Measurements from ENCODE around the gene CPM. TPM values are rescaled to one million over a fixed set of nuclear protein-coding genes. Genes with fewer than 3 reads are reported as not detected.
A peak's percentile ranks its signal among the peaks of the same experiment; 100 is the strongest.

CPM gene
- total RNA-seq, 3 donors from 2014 or later (not counting 1 experiment from before 2014, with no cell fraction given): 0.25 to 1.6 (median 0.68) TPM

DNA sequence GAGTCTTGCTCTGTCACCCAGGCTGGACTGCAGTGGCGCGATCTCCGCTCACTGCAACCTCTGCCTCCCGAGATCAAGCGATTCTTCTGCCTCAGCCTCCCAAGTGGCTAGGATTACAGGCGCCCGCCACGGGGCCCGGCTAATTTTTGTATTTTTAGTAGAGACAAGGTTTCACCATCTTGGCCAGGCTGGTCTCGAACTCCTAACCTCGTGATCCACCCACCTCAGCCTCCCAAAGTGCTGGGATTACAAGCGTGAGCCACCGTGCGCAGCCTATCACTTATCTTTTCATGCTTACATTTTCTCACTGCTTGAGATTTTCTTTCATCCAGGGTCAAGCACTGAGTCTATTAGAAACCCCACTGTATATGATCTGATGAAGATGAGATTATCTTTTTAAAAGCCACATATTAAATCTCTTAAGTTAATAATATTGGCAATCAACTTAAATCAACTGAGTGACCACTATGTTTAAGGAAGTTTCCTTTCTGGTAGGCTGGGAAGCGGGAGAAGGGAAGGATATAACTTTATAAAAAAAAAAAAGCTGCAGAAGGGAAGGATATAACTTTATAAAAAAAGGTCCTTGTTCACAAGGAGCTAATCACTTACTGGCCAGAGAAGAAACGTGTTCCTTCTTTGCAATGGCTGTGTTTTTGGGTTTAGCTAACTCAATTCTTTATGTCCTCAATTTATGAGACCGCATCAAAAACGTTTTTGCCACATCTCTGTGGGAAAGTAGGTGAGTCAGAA, 126.3 kb downstream of the CPM start:
- Histone ChIP-seq H3K27ac (ENCODE audit: low read length) (peak overlapping the region; percentile 90), H3K4me1 (ENCODE audit: control insufficient read depth, insufficient read depth, low read length) (peaks cover 12% of the 10 kb centered on the region), H3K36me3 (ENCODE audit: control insufficient read depth, insufficient read depth, low read length) (peaks cover 8% of the 10 kb centered on the region), H3K27me3 (ENCODE audit: control insufficient read depth, insufficient read depth, low read length) (no peaks in the 10 kb centered on the region), H3K4me3 (ENCODE audit: low read length) (peak overlapping the region; percentile 60), H3K9me3 (ENCODE audit: control insufficient read depth, insufficient read depth, low read length) (no peaks in the 10 kb centered on the region)
- H3K27ac Mint-ChIP-seq: peak overlapping the region; percentile 96 to 97
- no peaks in the 10 kb centered on the region for H3K9me3 Mint-ChIP-seq
- H3K27me3 Mint-ChIP-seq (ENCODE audit: low read depth in 2 of 2): no peaks in the 10 kb centered on the region
- intact Hi-C loops (cut with micrococcal nuclease): loop anchor here (1.0 to 5.0 kb wide), 4 partner anchors 60 to 644 kb away; partner anchors contain the start of genes NUP107 and SLC35E3
- ATAC-seq: no peak
- TF ChIP-seq, protein P1, sequence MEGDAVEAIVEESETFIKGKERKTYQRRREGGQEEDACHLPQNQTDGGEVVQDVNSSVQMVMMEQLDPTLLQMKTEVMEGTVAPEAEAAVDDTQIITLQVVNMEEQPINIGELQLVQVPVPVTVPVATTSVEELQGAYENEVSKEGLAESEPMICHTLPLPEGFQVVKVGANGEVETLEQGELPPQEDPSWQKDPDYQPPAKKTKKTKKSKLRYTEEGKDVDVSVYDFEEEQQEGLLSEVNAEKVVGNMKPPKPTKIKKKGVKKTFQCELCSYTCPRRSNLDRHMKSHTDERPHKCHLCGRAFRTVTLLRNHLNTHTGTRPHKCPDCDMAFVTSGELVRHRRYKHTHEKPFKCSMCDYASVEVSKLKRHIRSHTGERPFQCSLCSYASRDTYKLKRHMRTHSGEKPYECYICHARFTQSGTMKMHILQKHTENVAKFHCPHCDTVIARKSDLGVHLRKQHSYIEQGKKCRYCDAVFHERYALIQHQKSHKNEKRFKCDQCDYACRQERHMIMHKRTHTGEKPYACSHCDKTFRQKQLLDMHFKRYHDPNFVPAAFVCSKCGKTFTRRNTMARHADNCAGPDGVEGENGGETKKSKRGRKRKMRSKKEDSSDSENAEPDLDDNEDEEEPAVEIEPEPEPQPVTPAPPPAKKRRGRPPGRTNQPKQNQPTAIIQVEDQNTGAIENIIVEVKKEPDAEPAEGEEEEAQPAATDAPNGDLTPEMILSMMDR (IDR thresholded peaks at IDR 0.05): no peak
- H3K36me3 Mint-ChIP-seq: no peaks in the 10 kb centered on the region
- DNase-seq: peak in 1 of 2 donors; percentile 33
- peaks cover 7 to 12% of the 10 kb centered on the region in 2 donors for H3K4me1 Mint-ChIP-seq
- 81% methylated on average over 14 of the region's 18 CpGs for WGBS (ENCODE audit: insufficient coverage)
- peak overlapping the region; percentile 91 for H3K4me3 Mint-ChIP-seq

DNA sequence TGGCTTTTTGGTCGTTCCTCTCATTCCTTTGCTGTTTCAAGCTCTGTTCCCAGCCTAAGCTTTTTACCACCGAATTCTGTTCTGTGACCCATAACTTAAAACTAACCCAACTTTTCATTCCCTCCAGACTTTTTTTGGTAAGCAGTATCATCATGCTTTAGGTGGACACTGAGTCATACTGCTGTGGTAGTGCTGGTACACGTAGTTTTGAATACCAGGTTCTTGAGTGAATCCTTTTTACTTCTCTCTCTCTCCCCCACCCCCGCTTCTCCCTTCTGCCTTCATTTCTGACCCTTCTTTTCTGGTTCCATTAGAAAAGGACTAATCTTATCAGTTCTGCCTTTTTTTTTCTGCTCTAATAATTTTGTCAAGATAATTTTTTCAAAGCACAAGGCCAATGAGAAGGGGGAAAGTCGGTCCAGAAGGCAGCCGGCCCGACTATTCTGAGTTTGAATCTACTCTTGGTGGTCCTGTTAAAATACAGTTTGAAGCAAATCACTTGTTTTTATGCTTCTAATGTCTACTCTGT, 127.3 kb downstream of the CPM start:
- Histone ChIP-seq H3K4me3 (ENCODE audit: low read length) (no peak overlapping the region), H3K9me3 (ENCODE audit: control insufficient read depth, insufficient read depth, low read length) (no peaks in the 10 kb centered on the region), H3K36me3 (ENCODE audit: control insufficient read depth, insufficient read depth, low read length) (peaks cover 8% of the 10 kb centered on the region), H3K27me3 (ENCODE audit: control insufficient read depth, insufficient read depth, low read length) (no peaks in the 10 kb centered on the region), H3K27ac (ENCODE audit: low read length) (no peak overlapping the region), H3K4me1 (ENCODE audit: control insufficient read depth, insufficient read depth, low read length) (peaks cover 10% of the 10 kb centered on the region)
- ATAC-seq (no peak), DNase-seq (no peak)
- no peaks in the 10 kb centered on the region for H3K9me3 Mint-ChIP-seq
- H3K4me3 Mint-ChIP-seq: no peak overlapping the region
- H3K27me3 Mint-ChIP-seq (ENCODE audit: low read depth in 2 of 2): no peaks in the 10 kb centered on the region
- peaks cover 5 to 7% of the 10 kb centered on the region in 2 donors for H3K4me1 Mint-ChIP-seq
- TF ChIP-seq, protein P1 (IDR thresholded peaks at IDR 0.05): no peak
- peak overlapping the region in 1 of 2 donors; percentile 96 for H3K27ac Mint-ChIP-seq
- over 99% methylated on average over 7 of the region's 7 CpGs for WGBS (ENCODE audit: insufficient coverage)
- H3K36me3 Mint-ChIP-seq: no peaks in the 10 kb centered on the region
- intact Hi-C loops (cut with micrococcal nuclease): loop anchor here (5.0 kb wide), 3 partner anchors 118 to 643 kb away; partner anchors contain the start of gene NUP107

DNA sequence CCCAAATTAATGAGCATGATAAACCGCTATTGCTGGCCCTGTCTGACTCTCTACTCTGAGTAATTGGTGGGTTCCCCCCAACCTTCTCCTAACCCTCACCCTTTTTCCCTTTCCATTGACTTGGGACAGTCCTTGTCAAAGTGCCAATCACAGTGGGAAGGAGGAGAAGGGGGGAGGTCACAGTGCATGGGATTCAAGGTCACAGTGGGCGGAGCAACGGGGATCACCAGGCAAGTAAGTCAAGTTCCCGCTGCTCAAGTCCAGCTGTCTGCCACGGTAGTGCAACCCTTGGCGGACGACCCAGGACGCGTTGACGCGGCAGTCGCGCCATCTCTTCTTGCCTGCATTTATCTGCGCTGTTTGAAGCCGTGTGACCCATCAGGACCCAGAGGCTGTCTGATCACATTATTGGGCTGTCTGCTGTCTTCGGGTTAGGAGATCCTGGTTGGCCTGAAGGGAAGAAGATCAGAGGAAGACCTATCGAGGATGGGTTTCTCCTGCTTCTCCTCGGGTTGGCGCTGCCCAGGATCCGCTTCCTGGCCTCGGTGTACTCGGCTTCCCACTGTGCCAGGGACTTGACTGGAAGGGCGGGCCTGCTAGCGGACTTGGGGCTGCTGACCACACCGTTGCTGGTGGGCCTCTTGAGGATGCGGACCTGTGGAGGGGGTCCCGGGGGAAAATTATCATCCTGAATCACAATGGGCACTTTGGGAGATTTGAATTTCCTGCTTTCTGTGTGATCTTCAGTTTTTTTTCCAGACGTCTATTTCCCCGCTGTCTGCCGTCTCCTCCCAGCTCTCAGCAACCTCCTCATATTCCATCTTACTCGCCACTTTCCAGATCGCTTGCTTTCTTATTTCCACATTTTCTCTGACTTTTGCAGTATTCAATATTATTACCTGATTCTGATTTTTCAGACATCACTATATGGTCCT, 128.0 kb downstream of the CPM start:
- Histone ChIP-seq H3K36me3 (ENCODE audit: control insufficient read depth, insufficient read depth, low read length) (peaks cover 4% of the 10 kb centered on the region), H3K27ac (ENCODE audit: low read length) (no peak overlapping the region), H3K9me3 (ENCODE audit: control insufficient read depth, insufficient read depth, low read length) (no peaks in the 10 kb centered on the region), H3K27me3 (ENCODE audit: control insufficient read depth, insufficient read depth, low read length) (no peaks in the 10 kb centered on the region), H3K4me1 (ENCODE audit: control insufficient read depth, insufficient read depth, low read length) (peaks cover 10% of the 10 kb centered on the region), H3K4me3 (ENCODE audit: low read length) (no peak overlapping the region)
- intact Hi-C loops (cut with micrococcal nuclease): loop anchor here (5.0 kb wide), 3 partner anchors 118 to 643 kb away; partner anchors contain the start of gene NUP107
- 96% methylated on average over 31 of the region's 32 CpGs for WGBS (ENCODE audit: insufficient coverage)
- DNase-seq: no peak
- no peaks in the 10 kb centered on the region for H3K27me3 Mint-ChIP-seq (ENCODE audit: low read depth in 2 of 2)
- H3K9me3 Mint-ChIP-seq: no peaks in the 10 kb centered on the region
- H3K4me1 Mint-ChIP-seq: peaks cover 5 to 7% of the 10 kb centered on the region in 2 donors
- H3K4me3 Mint-ChIP-seq: no peak overlapping the region
- ATAC-seq: no peak
- no peaks in the 10 kb centered on the region for H3K36me3 Mint-ChIP-seq
- H3K27ac Mint-ChIP-seq: no peak overlapping the region
- TF ChIP-seq, protein P1 (IDR thresholded peaks at IDR 0.05): no peak

Data from natural killer cell (primary cell).